Measurements from ENCODE around the gene DDIT4. TPM values are rescaled to one million over a fixed set of nuclear protein-coding genes. Genes with fewer than 3 reads are reported as not detected.
A peak's percentile ranks its signal among the peaks of the same experiment; 100 is the strongest.

The DDIT4 gene
- total and polyA plus RNA-seq, 2 of the 8 experiments (the other 6 are each of a cell fraction or from before 2014, with no cell fraction given), result 47.4 to 108 TPM

GRCh38 chr10:72265508-72265907 is 8.2 kb upstream of the DDIT4 start:
- ChIA-PET CTCF (ENCODE audit: partially characterized antibody) (interaction anchor here (0.6 to 4.8 kb wide), 8 partner anchors 11 to 1887 kb away, joined by 3 to 34 read pairs (median 3); partner anchors contain the start of gene DDIT4), POLR2A (ENCODE audit: partially characterized antibody) (interaction anchor here (1.0 to 24.2 kb wide), 11 partner anchors 11 to 175 kb away, joined by 3 to 673 read pairs (median 6); partner anchors contain the start of gene DDIT4)
- no peak overlapping the region for H3K9ac ChIP-seq (replicated peaks in 1 of 4; ENCODE audit: extremely low read depth in 1 of 4, low read depth in 3 of 4, low read length in 3 of 4)
- no peak overlapping the region for H3K14ac ChIP-seq (ENCODE audit: insufficient read length)
- no peak overlapping the region for H2AK5ac ChIP-seq (ENCODE audit: low read depth, low read length)
- no peak for DNase-seq (ENCODE audit: low read depth in 1 of 2, low spot score in 2 of 2)
- H3K18ac ChIP-seq (ENCODE audit: extremely low read depth, low read length), result peak overlapping the region; percentile 84
- H3K79me1 ChIP-seq (ENCODE audit: low read depth, low read length), result no peaks in the 10 kb centered on the region
- no peak overlapping the region; the same call in 1 of the 2 replicates for H3K27ac ChIP-seq (ENCODE audit: low read depth, low read length)
- no peak overlapping the region for H3K4me3 ChIP-seq (ENCODE audit: extremely low read depth in 1 of 4, insufficient read depth in 2 of 4, low read depth in 3 of 4, low read length in 4 of 4)
- peak overlapping the region; percentile 79 for H2BK120ac ChIP-seq (replicated peaks; ENCODE audit: low read depth, low read length)
- peak overlapping the region; percentile 95 for H4K91ac ChIP-seq (replicated peaks; ENCODE audit: insufficient read length, low read length)
- peak overlapping the region; percentile 72 for H2AFZ ChIP-seq (ENCODE audit: low read length)
- H3K79me2 ChIP-seq (ENCODE audit: control insufficient read depth in 1 of 2, insufficient read depth in 2 of 2, low read length in 2 of 2), result no peaks in the 10 kb centered on the region
- H2BK20ac ChIP-seq (ENCODE audit: low read length), result peak overlapping the region; percentile 87
- no peak overlapping the region for H3K4me2 ChIP-seq (ENCODE audit: insufficient read depth in 1 of 2, low read depth in 2 of 2, low read length in 2 of 2)
- H4K8ac ChIP-seq (ENCODE audit: extremely low read depth, insufficient read depth, low read length), result no peak overlapping the region; the same call in 1 of the 2 replicates
- peak overlapping the region; percentile 45 for H4K5ac ChIP-seq (ENCODE audit: insufficient read length, low read depth, low read length)
- peak overlapping the region; percentile 99 for H2BK12ac ChIP-seq (ENCODE audit: low read depth, low read length)
- no peak overlapping the region for H3K23ac ChIP-seq (ENCODE audit: insufficient read length)
- peak overlapping the region; percentile 62; the same call in 1 of the 2 replicates for H2BK5ac ChIP-seq (ENCODE audit: low read depth, low read length)
- no peaks in the 10 kb centered on the region for H3K36me3 ChIP-seq (ENCODE audit: control insufficient read depth in 2 of 4, insufficient read depth in 4 of 4, low read length in 3 of 4)
- no peak overlapping the region for H3K4ac ChIP-seq (replicated peaks; ENCODE audit: insufficient read length, low read depth, low read length)
- H3K56ac ChIP-seq (replicated peaks; ENCODE audit: insufficient read length, low read depth, low read length), result no peak overlapping the region
- H2BK15ac ChIP-seq (ENCODE audit: low read length), result no peak overlapping the region
- H4K20me1 ChIP-seq (replicated peaks in 1 of 2; ENCODE audit: control insufficient read depth in 1 of 2, insufficient read depth in 2 of 2, low read length in 2 of 2), result no peaks in the 10 kb centered on the region
- no peaks in the 10 kb centered on the region for H3K27me3 ChIP-seq (replicated peaks in 1 of 4; ENCODE audit: control insufficient read depth in 3 of 4, extremely low read depth in 1 of 4, insufficient read depth in 3 of 4, low read length in 3 of 4)
- no peak for FAIRE-seq
- H3K9me3 ChIP-seq (ENCODE audit: insufficient read depth in 2 of 2, low read depth in 1 of 2, low read length in 1 of 2), result no peaks in the 10 kb centered on the region
- WGBS, 2 experiments (ENCODE audit: extremely low coverage in 1 of 2, insufficient coverage in 1 of 2, insufficient read length in 1 of 2, insufficient replicate concordance in 2 of 2, low coverage in 1 of 2, low lambda C conversion rate in 2 of 2, missing lambda C conversion rate in 1 of 2), result 87% methylated on average over 6 of the region's 6 CpGs; no CpG with 5 or more reads in 1 of the 2 experiments
- H3K4me1 ChIP-seq (replicated peaks in 1 of 4; ENCODE audit: control insufficient read depth in 3 of 4, insufficient read depth in 4 of 4, low read length in 3 of 4), result peaks cover 8 to 28% (median 19%) of the 10 kb centered on the region in 4 experiments
- H3K23me2 ChIP-seq (ENCODE audit: low read depth, low read length), result 0 out of 2 replicates have a peak, but pooled peaks cover 4% of the 10 kb centered on the region
- TF ChIP-seq CHD1 (IDR thresholded peaks at IDR 0.05; ENCODE audit: low read depth, low read length) (no peak), HDAC6 (IDR thresholded peaks at IDR 0.05; ENCODE audit: low read depth, low read length) (no peak), RNF2 (IDR thresholded peaks at IDR 0.05; ENCODE audit: borderline replicate concordance, low read depth, low read length, missing control alignments, poor library complexity, severe bottlenecking) (no peak), BRCA1 (IDR thresholded peaks at IDR 0.05; ENCODE audit: low read depth, low read length) (no peak)

Data from H1 (cell line).